NCI-H1436 (cell line): ENCODE results near the gene ZSWIM6.

Source experiments
- DNase-seq: peaks from one replicate; lab custom pipeline; 2025; lab: John Stamatoyannopoulos, UW

ZSWIM6 gene

GRCh38 chr5:61595426-61595825 lies 263.4 kb downstream of the ZSWIM6 start:
- no peak for DNase-seq
